ENCODE data around the gene NTRK2.

NTRK2 gene

GRCh38 chr9:84900421-84900820 lies 230.9 kb downstream of the NTRK2 start:
- DNase-seq: no peak

DNA sequence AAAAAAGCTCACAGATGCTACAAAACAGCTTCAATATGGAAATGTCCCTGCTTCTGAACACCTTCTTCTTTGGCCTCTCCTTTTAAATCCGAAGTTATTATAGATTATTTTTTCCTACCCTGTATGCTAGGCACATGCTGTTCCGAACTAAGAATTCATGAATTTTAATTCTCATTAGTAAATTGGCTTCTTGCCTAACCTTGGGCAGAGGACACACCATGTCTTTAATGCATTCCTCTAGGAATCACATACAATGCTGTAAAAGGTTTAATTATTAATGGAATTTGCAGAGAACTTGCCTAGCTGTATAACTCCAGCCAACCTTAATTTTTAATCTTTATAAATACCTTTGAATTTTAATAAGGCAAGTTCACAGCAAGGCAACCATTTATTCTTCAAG lies 234.4 kb downstream of the NTRK2 start:
- DNase-seq: no peak

DNA sequence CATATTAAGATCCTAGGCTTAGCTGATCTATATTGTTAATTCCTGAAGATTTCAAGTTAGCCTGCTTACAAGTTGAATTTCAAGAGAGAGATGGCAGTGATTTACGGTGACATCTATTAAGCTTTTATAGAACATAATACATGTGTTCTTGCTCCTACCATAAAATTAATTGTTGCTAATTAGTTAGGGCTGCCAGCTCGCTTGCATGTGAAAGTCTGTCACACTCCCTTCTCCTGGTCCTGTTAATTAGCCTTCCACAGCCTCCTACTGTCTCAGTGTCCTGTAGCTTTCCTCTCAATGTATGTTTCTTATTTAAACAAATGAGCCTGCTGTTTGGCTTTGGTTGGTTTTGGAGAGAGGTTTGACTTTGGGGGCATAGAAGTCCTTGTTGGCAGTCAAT lies 247.2 kb downstream of the NTRK2 start:
- DNase-seq: no peak

- DNase-seq: no peak
Observed at GRCh38 chr9:84917366-84918070, 248.0 kb downstream of the NTRK2 start.

DNA sequence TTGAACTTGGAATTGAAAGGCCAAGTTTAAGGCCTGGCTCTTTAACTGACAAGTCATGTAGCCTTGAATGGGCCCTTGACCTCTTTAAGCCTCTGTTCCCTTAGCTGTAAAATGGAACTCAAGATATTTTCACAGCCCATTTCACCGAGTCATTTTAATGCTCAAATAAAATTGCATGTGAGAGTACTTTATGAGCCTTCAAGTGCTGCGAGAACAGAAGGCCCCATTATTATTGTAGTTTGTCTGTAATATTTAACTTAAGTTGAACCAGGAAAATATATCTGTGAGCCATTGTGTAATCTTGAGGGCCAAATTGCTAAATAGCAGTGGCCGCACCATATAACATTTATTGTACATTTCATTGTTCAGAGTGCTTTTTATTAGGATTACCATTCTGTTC lies 249.9 kb downstream of the NTRK2 start:
- DNase-seq: no peak

- DNase-seq: no peak
Observed at GRCh38 chr9:84921175-84921574, 251.6 kb downstream of the NTRK2 start.

DNA sequence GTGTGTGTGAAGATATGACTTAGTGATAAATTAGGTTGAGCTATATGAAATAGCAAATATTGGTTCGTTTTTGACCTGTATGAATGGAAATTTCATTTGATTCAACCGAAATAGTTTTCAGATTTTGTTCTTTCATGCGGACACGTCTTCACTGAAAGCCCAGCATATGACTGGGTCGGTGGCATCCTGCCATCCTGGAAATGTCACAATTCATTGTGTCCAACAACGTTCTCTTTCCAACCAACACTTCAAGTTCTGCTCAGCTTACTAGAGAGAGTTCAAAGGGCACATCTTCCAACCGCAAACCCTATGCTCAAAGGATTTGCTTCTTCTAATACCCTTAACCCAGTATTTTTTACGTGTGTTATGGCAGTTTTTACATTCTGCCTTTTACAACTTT lies 252.5 kb downstream of the NTRK2 start:
- DNase-seq: no peak

DNA sequence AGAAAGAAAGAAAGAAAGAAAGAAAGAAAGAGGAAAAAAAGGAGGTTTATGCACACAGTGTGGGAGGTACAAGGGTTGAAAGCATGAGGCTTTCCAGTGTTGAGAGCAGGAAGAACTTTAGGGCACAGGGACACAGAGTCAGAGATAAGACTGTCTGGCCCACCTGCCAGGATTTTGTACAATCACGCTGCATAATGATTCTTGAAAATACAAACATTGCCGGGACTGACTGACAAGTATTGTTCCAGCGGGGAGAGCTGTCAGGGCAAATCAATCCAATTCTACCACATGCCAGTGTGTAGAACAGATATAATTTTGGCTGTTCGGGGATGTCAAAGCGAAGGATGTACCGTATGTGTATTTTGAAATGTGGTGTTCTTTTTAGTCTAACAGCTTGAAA lies 254.7 kb downstream of the NTRK2 start:
- DNase-seq: no peak

DNA sequence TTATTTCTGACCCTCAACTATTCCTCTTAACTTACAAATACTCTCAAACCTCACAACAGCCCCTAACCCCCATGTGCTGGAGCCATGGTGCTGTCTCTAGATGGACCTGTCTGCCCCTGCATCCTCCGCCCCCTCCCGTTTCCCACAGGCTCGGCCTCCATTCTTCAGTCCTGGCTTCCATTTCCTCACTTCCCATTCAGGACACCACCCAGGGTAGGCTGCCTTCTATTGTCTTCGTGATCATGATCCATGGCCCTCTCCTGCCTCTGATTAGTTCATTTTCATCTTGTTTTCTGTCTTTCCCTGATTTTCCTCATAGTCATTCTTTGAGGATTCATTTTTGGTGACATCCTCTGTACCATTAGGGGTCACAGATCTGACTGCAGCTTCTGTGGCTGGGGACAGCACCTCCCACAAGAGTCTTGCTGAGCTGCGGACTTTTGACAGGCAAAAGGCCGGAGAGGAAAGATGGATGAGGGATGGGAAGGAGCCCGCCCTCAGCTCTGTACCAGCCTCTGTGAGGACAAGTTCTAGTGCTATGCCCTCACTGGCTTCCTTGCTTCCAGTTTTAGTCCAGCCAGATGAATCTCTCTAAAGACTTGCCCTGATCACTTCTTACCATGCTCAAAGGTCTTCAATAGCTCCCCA lies 255.8 kb downstream of the NTRK2 start:
- no peak for DNase-seq

- no peak for DNase-seq
Observed at GRCh38 chr9:84926793-84927192, 257.3 kb downstream of the NTRK2 start.

GRCh38 chr9:84928419-84928818 lies 258.9 kb downstream of the NTRK2 start:
- DNase-seq: no peak

DNA sequence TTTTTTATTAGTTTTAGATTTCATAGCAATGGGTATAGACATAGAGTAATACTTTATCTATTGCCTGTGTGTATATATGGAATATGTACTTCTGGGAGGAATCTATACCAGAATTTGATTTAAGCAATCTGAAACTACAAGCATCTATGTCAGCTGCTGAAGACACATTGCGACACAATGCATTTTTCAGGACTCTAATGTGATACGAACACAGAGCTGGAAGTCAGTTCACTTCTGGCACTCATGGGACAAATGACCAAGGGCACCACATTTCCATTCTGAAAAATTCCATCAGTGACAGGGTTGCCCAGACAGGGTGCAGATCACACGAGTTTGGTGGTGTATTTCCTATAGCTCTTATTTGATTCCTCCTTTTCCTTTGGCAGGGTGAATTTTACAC lies 259.5 kb downstream of the NTRK2 start:
- no peak for DNase-seq

GRCh38 chr9:84932915-84933527 lies 263.5 kb downstream of the NTRK2 start:
- DNase-seq: no peak

GRCh38 chr9:84935528-84936117 lies 266.1 kb downstream of the NTRK2 start:
- no peak for DNase-seq

DNA sequence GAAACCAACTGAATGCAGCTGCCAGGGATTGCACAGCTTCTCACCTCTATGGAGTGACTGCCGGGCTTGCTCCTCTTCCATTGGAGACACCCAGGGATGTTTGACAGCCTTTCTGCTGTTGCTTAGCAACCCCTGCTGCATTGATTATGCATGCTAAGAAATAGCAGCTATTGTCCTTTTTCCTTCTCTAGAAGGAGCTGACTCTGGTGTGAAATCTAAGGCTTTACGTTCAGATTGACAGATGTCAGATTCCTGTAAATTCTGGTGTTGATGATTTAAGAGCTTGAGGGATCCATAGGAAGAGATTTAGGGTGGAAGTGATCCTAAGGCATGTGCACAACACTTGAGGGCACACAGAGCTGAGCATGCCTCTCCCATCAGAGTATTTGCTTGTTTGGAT lies 267.7 kb downstream of the NTRK2 start:
- no peak for DNase-seq

GRCh38 chr9:84937581-84937980 lies 268.1 kb downstream of the NTRK2 start:
- DNase-seq: no peak

GRCh38 chr9:84939774-84940173 lies 270.2 kb downstream of the NTRK2 start:
- no peak for DNase-seq

- DNase-seq: no peak
Observed at GRCh38 chr9:84940294-84940693, 270.8 kb downstream of the NTRK2 start.

GRCh38 chr9:84941792-84942191 lies 272.3 kb downstream of the NTRK2 start:
- DNase-seq: no peak

GRCh38 chr9:84943482-84944050 lies 274.0 kb downstream of the NTRK2 start:
- no peak for DNase-seq

DNA sequence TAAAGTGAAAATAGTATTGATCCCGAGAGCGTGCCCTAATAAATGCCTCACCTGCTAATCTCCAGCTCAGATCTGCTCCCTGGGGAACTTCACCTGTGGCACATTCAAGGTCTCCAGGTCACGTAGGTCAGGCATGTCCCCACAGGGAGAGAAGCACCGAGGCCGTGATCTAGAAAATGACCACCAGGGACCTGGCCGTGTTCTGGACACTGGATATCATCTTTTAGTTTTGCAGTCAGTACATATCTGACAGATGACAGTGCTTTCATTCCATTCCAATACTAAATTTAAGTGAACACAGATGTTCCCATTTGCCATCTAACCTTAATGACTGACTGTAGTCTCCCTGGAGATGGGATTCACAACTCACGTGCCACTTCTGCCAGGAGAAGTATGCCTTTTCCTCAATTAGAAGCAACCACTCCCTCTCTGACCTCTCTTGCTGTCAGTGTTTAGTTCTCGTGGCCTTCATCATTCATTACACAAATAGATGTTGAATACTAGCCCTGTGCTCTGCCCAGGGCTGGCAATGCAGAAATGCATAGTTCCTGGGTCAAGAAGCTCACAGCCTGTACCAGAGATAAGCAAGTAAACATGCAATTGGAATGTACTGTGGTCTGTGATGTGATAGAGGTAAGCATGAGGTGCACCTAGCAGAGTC lies 276.5 kb downstream of the NTRK2 start:
- DNase-seq: no peak

- no peak for DNase-seq
Observed at GRCh38 chr9:84947412-84947972, 278.0 kb downstream of the NTRK2 start.

GRCh38 chr9:84949258-84949657 lies 279.7 kb downstream of the NTRK2 start:
- no peak for DNase-seq
